A549 (cell line): ENCODE results near the gene CGN. TPM values are rescaled to one million over a fixed set of nuclear protein-coding genes. Genes with fewer than 3 reads are reported as not detected.
A peak's percentile ranks its signal among the peaks of the same experiment; 100 is the strongest.

Experiments used
- ATAC-seq, 2 experiments: fragments of 200-7000 bp in 1 of 2; fragments of >200 bp in 1 of 2; cut with Nextera tagmentation in 1 of 2; cut with Tn5 transposase in 1 of 2; 3 replicates each; pipeline versions ENCODE4 v1.8.0 to v1.9.1; 2018 to 2020; ENCODE audit warnings: mild to moderate bottlenecking in 1 of 2, moderate library complexity in 1 of 2
- CTCF ChIA-PET: fragments of 300-600 bp; sonication (Branson Sonifier 250); formaldehyde crosslinking; extraction: SDS; loops from one replicate; lab custom pipeline; 2021; ENCODE audit warnings: antibody characterized with exemption, inconsistent platforms; lab: Yijun Ruan, JAX
- POLR2A ChIA-PET: fragments of 350-600 bp; formaldehyde crosslinking; extraction: SDS; loops from one replicate; lab custom pipeline; 2021; ENCODE audit warnings: antibody characterized with exemption, inconsistent platforms; lab: Yijun Ruan, JAX
- DNase-seq, 2 experiments: peaks; one replicate each; pipeline versions ENCODE4 v3.0.0 to v3.0.0-alpha.2; 2011 to 2016; ENCODE audit warnings: low read depth in 1 of 2, low spot score in 1 of 2
- FAIRE-seq: peaks from 2 replicates; lab custom pipeline; 2011; peaks lifted over from hg19 to GRCh38; lab: Jason Lieb, UNC
- H3K27ac ChIP-seq, 2 experiments: fragments of >200 bp; sonication (Bioruptor Twin); formaldehyde crosslinking; 3 replicates each; pipeline ENCODE4 v1.5.1; 2016 to 2017
- H3K4me1 ChIP-seq: fragments of >200 bp; sonication (Bioruptor Twin); formaldehyde crosslinking; 3 replicates; pipeline ENCODE4 v1.6.1; 2016
- H3K4me2 ChIP-seq: fragments of >200 bp; sonication (Bioruptor Twin); formaldehyde crosslinking; 3 replicates; pipeline ENCODE4 v1.6.1; 2016
- H3K4me3 ChIP-seq: fragments of >200 bp; sonication (Bioruptor Twin); formaldehyde crosslinking; 3 replicates; pipeline ENCODE4 v1.5.1; 2016
- H3K9me3 ChIP-seq: fragments of >200 bp; sonication (Bioruptor Twin); formaldehyde crosslinking; 3 replicates; pipeline ENCODE4 v1.6.1; 2016
- CBX2 ChIP-seq: fragments of 200-600 bp; sonication (generic); IDR thresholded peaks from 2 replicates; pipeline ENCODE4 v1.6.1; 2016; ENCODE audit warnings: low read depth, mild to moderate bottlenecking, borderline replicate concordance
- CEBPB ChIP-seq, 2 experiments: fragments of >200 bp in 1 of 2; sonication (Bioruptor Twin) in 1 of 2; formaldehyde crosslinking in 1 of 2; IDR thresholded peaks; 2 replicates each; pipeline ENCODE4 v1.6.1; 2012 to 2016
- CHD2 ChIP-seq: fragments of 150-350 bp; IDR thresholded peaks from 2 replicates; pipeline ENCODE4 v1.6.1; 2014; ENCODE audit warnings: low read length; ENCODE audit not compliant: partially characterized antibody
- ESRRA ChIP-seq: fragments of 150-350 bp; IDR thresholded peaks from 2 replicates; pipeline ENCODE4 v1.6.1; 2014; ENCODE audit warnings: mild to moderate bottlenecking, low read length, borderline replicate concordance
- FOSL2 ChIP-seq, 2 experiments: fragments of 450-650 bp in 1 of 2; fragments of >200 bp in 1 of 2; sonication (Bioruptor Twin) in 1 of 2; formaldehyde crosslinking; IDR thresholded peaks; 2 replicates each; pipeline versions ENCODE4 v1.5.0 to v1.6.1; 2016 to 2020; ENCODE audit warnings: mild to moderate bottlenecking in 1 of 2, moderate library complexity in 1 of 2
- GATA3 ChIP-seq: IDR thresholded peaks from 2 replicates; pipeline ENCODE4 v1.6.1; 2012; ENCODE audit warnings: borderline replicate concordance
- HOXA7 ChIP-seq: fragments of 250-450 bp; sonication (Bioruptor Pico); IDR thresholded peaks from 2 replicates; pipeline ENCODE4 v1.5.0; 2020; ENCODE audit warnings: mild to moderate bottlenecking, moderate library complexity
- HOXB13 ChIP-seq: fragments of 250-450 bp; sonication (Bioruptor Pico); IDR thresholded peaks from 2 replicates; pipeline ENCODE4 v1.5.0; 2020; ENCODE audit warnings: low read depth, mild to moderate bottlenecking, moderate library complexity
- JUN ChIP-seq, 2 experiments: fragments of >200 bp; sonication (Bioruptor Twin); formaldehyde crosslinking; IDR thresholded peaks; 2 replicates in 1 of 2; 3 replicates in 1 of 2; pipeline ENCODE4 v1.6.1; 2016 to 2017
- KDM1A ChIP-seq: fragments of 200-600 bp; sonication (generic); IDR thresholded peaks from 2 replicates; pipeline ENCODE4 v1.6.1; 2016; ENCODE audit warnings: low read depth, mild to moderate bottlenecking
- MAFK ChIP-seq: fragments of 450-650 bp; IDR thresholded peaks from 2 replicates; pipeline ENCODE4 v1.6.1; 2014; ENCODE audit not compliant: partially characterized antibody
- MYC ChIP-seq: IDR thresholded peaks from 2 replicates; pipeline ENCODE4 v1.6.1; 2012; ENCODE audit warnings: mild to moderate bottlenecking, inconsistent platforms, low read length, improper control_type of control experiment, borderline replicate concordance
- NPAS2 ChIP-seq: fragments of 250-450 bp; sonication (Bioruptor Pico); IDR thresholded peaks from 2 replicates; pipeline ENCODE4 v1.8.0; 2022; ENCODE audit warnings: mild to moderate bottlenecking, moderate library complexity, borderline replicate concordance
- PHF8 ChIP-seq: fragments of 200-600 bp; sonication (generic); IDR thresholded peaks from 2 replicates; pipeline ENCODE4 v1.6.1; 2016; ENCODE audit warnings: low read depth, mild to moderate bottlenecking, antibody characterized with exemption, moderate library complexity, borderline replicate concordance
- POLR2A ChIP-seq: IDR thresholded peaks from 2 replicates; pipeline ENCODE4 v1.6.1; 2012; ENCODE audit warnings: mild to moderate bottlenecking, low read length
- RAD21 ChIP-seq, 2 experiments: fragments of >200 bp in 1 of 2; sonication (Bioruptor Twin) in 1 of 2; formaldehyde crosslinking in 1 of 2; IDR thresholded peaks in 1 of 2; conservative IDR thresholded peaks in 1 of 2; 2 replicates in 1 of 2; 3 replicates in 1 of 2; pipeline ENCODE4 v1.6.1; 2012 to 2018; ENCODE audit warnings: inconsistent platforms in 1 of 2
- RFX5 ChIP-seq: fragments of 450-650 bp; IDR thresholded peaks from 2 replicates; pipeline ENCODE4 v1.7.1; 2014; ENCODE audit warnings: antibody characterized with exemption, mild to moderate bottlenecking, moderate library complexity
- SMC3 ChIP-seq: fragments of >200 bp; sonication (Bioruptor Twin); formaldehyde crosslinking; IDR thresholded peaks from 3 replicates; pipeline ENCODE4 v1.6.1; 2018; ENCODE audit warnings: inconsistent platforms
- SREBF2 ChIP-seq: fragments of 450-650 bp; IDR thresholded peaks from 2 replicates; pipeline ENCODE4 v1.6.1; 2014; ENCODE audit warnings: mild to moderate bottlenecking, moderate library complexity
- ZC3H11A ChIP-seq: fragments of 450-650 bp; IDR thresholded peaks from 2 replicates; pipeline ENCODE4 v1.6.1; 2014; ENCODE audit warnings: antibody characterized with exemption, mild to moderate bottlenecking
- WGBS: methylation state at CpG from one replicate; pipeline ENCODE4 v1.1.6; 2017; ENCODE audit errors: missing lambda C conversion rate; 5-methylcytosine and 5-hydroxymethylcytosine counted together
- polyA plus RNA-seq, 4 experiments: library from polyadenylated mRNA; depleted of rRNA in 3 of 4; stranded (reverse); fragments of >200 nt; fragmentation: RNase III in 1 of 4; extraction: RNeasy Plus Mini Kit Qiagen cat#74134 plus additional on column Dnase treatment in 1 of 4; gene quantifications; 2 replicates in 3 of 4; 3 replicates in 1 of 4; pipeline ENCODE4 v1.2.3, GENCODE V29; 2011 to 2017
- TF ChIP-seq, protein P1 (sequence below): fragments of >200 bp; sonication (Bioruptor Twin); formaldehyde crosslinking; IDR thresholded peaks from 3 replicates; pipeline ENCODE4 v1.5.1; 2016
- TF ChIP-seq, protein P2 (sequence below): fragments of >200 bp; sonication (Bioruptor Twin); formaldehyde crosslinking; IDR thresholded peaks from 3 replicates; pipeline ENCODE4 v1.6.1; 2016
- TF ChIP-seq, protein P3 (sequence below): IDR thresholded peaks from 2 replicates; pipeline ENCODE4 v1.6.1; 2012
- TF ChIP-seq, protein P4 (sequence below): IDR thresholded peaks from 2 replicates; pipeline ENCODE4 v1.6.1; 2012
- TF ChIP-seq, protein P5 (sequence below): IDR thresholded peaks from 2 replicates; pipeline ENCODE4 v1.6.1; 2012; ENCODE audit warnings: low read depth, borderline replicate concordance
- TF ChIP-seq, protein P6 (sequence below): fragments of 250-450 bp; sonication (Bioruptor Pico); IDR thresholded peaks from 2 replicates; pipeline ENCODE4 v1.5.0; 2021; ENCODE audit warnings: mild to moderate bottlenecking, moderate library complexity, borderline replicate concordance

The CGN gene
- polyA plus RNA-seq, 2 of the 4 experiments (the other 2 are of a cell fraction) = 1.8 to 2.3 TPM

DNA sequence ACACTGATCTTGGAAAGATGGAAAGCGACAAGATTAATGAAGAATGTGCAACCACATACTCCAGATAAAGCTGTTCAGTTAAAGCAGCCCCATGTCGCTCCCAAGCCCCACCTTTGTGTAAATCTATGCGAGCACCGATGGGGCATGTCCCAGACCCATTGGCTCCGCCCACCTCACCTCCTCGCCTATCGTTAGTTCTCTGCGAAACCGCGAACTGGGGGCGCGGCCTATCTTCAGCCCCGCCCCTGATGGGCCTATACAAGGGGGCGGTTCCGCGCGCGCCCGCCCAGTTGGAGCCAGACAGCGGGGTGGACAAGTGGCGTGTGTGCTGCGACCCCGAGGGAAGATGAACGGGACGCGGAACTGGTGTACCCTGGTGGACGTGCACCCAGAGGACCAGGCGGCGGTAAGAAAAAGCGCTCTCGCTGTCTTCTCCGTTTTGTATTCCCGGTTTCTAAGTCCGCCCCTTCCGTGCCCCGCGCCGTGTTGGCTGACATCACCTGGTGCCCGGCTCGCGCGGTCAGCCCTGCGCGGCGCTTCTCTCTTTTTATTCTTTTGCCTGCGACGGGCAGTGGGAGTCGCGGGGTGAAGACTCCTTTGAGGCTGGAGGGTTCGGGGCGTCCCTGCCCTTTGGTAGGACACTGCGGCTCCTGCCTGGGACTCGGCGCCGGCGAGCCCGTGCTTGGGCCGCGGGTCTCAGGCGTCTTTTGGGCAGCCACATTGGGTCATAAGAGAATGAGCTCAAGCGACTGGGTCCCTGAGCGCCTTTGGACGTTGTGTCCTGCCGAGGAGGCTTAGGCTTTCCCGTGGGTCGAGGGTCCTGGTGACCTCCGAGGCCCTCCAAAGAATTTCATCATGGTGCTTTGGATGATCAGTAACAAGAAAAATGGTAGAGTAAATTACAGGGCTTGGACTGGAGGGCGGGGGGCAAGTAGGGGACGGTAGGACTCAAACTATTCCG lies 29.1 kb downstream of the CGN start, which contains the start of gene TUFT1:
Gene TUFT1, plus strand, starts transcription at position 289 of the 961 bp plus-strand sequence. Its CDS starts 58 bp downstream, at position 347.
- ChIA-PET POLR2A (interaction anchor here (0.5 to 3.0 kb wide), 20 partner anchors 9 to 191 kb away, joined by 3 to 44 read pairs (median 5); partner anchors contain the start of genes CGN, POGZ and SNX27), CTCF (interaction anchor here (0.9 to 2.2 kb wide), 13 partner anchors 9 to 297 kb away, joined by 3 to 11 read pairs (median 4); no protein-coding TSS in a partner anchor)
- Histone ChIP-seq H3K27ac (peak within 1 kb of the TSS; percentile 79 to 85), H3K4me2 (peak within 1 kb of the TSS; percentile 96), H3K9me3 (no peaks in the 10 kb centered on the region), H3K4me1 (peaks cover 71% of the 10 kb centered on the region), H3K4me3 (peak within 1 kb of the TSS; percentile 93)
- peak; percentile 82 to 94 for DNase-seq
- under 1% methylated on average over 46 of the region's 70 CpGs for WGBS
- FAIRE-seq = no peak
- no peak for TF ChIP-seq CEBPB (IDR thresholded peaks at IDR 0.05)
- TF ChIP-seq, protein P1, sequence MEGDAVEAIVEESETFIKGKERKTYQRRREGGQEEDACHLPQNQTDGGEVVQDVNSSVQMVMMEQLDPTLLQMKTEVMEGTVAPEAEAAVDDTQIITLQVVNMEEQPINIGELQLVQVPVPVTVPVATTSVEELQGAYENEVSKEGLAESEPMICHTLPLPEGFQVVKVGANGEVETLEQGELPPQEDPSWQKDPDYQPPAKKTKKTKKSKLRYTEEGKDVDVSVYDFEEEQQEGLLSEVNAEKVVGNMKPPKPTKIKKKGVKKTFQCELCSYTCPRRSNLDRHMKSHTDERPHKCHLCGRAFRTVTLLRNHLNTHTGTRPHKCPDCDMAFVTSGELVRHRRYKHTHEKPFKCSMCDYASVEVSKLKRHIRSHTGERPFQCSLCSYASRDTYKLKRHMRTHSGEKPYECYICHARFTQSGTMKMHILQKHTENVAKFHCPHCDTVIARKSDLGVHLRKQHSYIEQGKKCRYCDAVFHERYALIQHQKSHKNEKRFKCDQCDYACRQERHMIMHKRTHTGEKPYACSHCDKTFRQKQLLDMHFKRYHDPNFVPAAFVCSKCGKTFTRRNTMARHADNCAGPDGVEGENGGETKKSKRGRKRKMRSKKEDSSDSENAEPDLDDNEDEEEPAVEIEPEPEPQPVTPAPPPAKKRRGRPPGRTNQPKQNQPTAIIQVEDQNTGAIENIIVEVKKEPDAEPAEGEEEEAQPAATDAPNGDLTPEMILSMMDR = no peak
- TF ChIP-seq, protein P2, sequence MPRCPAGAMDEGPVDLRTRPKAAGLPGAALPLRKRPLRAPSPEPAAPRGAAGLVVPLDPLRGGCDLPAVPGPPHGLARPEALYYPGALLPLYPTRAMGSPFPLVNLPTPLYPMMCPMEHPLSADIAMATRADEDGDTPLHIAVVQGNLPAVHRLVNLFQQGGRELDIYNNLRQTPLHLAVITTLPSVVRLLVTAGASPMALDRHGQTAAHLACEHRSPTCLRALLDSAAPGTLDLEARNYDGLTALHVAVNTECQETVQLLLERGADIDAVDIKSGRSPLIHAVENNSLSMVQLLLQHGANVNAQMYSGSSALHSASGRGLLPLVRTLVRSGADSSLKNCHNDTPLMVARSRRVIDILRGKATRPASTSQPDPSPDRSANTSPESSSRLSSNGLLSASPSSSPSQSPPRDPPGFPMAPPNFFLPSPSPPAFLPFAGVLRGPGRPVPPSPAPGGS = peak; percentile 92; the same call in 2 of the 3 replicates
- TF ChIP-seq PHF8 = peak; percentile 78
- no peak for TF ChIP-seq KDM1A
- no peak for TF ChIP-seq MYC
- TF ChIP-seq, protein P3, sequence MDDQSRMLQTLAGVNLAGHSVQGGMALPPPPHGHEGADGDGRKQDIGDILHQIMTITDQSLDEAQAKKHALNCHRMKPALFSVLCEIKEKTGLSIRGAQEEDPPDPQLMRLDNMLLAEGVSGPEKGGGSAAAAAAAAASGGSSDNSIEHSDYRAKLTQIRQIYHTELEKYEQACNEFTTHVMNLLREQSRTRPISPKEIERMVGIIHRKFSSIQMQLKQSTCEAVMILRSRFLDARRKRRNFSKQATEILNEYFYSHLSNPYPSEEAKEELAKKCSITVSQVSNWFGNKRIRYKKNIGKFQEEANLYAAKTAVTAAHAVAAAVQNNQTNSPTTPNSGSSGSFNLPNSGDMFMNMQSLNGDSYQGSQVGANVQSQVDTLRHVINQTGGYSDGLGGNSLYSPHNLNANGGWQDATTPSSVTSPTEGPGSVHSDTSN = 0 out of 2 replicates have a peak, but pooled peaks have one; percentile 8
- no peak for TF ChIP-seq ESRRA
- no peak for TF ChIP-seq MAFK
- TF ChIP-seq ZC3H11A = no peak
- no peak for TF ChIP-seq CHD2
- TF ChIP-seq, protein P4, sequence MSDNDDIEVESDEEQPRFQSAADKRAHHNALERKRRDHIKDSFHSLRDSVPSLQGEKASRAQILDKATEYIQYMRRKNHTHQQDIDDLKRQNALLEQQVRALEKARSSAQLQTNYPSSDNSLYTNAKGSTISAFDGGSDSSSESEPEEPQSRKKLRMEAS = peak; percentile 31
- TF ChIP-seq, protein P5, sequence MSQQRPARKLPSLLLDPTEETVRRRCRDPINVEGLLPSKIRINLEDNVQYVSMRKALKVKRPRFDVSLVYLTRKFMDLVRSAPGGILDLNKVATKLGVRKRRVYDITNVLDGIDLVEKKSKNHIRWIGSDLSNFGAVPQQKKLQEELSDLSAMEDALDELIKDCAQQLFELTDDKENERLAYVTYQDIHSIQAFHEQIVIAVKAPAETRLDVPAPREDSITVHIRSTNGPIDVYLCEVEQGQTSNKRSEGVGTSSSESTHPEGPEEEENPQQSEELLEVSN = no peak
- TF ChIP-seq SREBF2 = no peak
- TF ChIP-seq SMC3 = 0 out of 3 replicates have a peak, but pooled peaks have one; percentile 10
- no peak for TF ChIP-seq HOXA7 (CRISPR knock-in tag)
- peak in 1 of 2 experiments; percentile 7; a peak in 2 of 5 replicates for TF ChIP-seq RAD21 (conservative IDR thresholded peaks at IDR 0.05 in 1 of 2, IDR thresholded peaks at IDR 0.05 in 1 of 2)
- 0 out of 2 replicates have a peak, but pooled peaks have one; percentile 17 for TF ChIP-seq GATA3
- TF ChIP-seq CBX2 = no peak
- peak; percentile 100 for TF ChIP-seq POLR2A
- no peak for TF ChIP-seq HOXB13 (CRISPR knock-in tag)
- no peak for TF ChIP-seq NPAS2 (CRISPR knock-in tag)
- no peak for TF ChIP-seq FOSL2 (IDR thresholded peaks at IDR 0.05)
- TF ChIP-seq FOSL2 (CRISPR knock-in tag; IDR thresholded peaks at IDR 0.05) = no peak
- 0 out of 2 replicates have a peak, but pooled peaks have one; percentile 34 for TF ChIP-seq RFX5
- TF ChIP-seq, protein P6, sequence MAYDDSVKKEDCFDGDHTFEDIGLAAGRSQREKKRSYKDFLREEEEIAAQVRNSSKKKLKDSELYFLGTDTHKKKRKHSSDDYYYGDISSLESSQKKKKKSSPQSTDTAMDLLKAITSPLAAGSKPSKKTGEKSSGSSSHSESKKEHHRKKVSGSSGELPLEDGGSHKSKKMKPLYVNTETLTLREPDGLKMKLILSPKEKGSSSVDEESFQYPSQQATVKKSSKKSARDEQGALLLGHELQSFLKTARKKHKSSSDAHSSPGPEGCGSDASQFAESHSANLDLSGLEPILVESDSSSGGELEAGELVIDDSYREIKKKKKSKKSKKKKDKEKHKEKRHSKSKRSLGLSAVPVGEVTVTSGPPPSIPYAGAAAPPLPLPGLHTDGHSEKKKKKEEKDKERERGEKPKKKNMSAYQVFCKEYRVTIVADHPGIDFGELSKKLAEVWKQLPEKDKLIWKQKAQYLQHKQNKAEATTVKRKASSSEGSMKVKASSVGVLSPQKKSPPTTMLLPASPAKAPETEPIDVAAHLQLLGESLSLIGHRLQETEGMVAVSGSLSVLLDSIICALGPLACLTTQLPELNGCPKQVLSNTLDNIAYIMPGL = no peak
- TF ChIP-seq JUN (IDR thresholded peaks at IDR 0.05) = peak; percentile 72 to 94; a peak in 4 of 5 replicates
- ATAC-seq = peak; percentile 75 to 88
